Activated CD8-positive, alpha-beta memory T cell treated with anti-CD3 and anti-CD28 coated beads, Interleukin-2, amount 50 U/mL, for 1 hour (primary cell): Measurements from ENCODE around the gene KIF2A.
"Not testable (repeated sequence)": the region's sequence is repeated elsewhere in the genome, so short reads cannot be mapped to it uniquely, and the experiment has no call there.

Source experiments
- DNase-seq: peaks from one replicate; pipeline ENCODE4 v3.0.0-alpha.2; 2020; ENCODE audit errors: extremely low read depth

KIF2A gene

DNA sequence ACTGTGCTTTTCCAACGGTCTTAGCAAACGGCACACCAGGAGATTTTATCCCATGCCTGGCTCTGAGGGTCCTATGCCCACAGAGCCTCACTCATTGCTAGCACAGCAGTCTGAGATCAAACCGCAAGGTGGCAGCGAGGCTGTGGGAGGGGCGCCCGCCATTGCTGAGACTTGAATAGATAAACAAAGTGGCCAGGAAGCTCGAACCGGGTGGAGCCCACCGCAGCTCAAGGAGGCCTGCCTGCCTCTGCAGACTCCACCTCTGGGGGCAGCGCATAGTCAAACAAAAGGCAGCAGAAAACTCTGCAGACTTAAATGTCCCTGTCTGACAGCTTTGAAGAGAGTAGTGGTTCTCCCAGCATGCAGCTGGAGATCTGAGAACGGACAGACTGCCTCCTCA lies 14.2 kb upstream of the KIF2A start:
- not testable (repeated sequence) for DNase-seq

DNA sequence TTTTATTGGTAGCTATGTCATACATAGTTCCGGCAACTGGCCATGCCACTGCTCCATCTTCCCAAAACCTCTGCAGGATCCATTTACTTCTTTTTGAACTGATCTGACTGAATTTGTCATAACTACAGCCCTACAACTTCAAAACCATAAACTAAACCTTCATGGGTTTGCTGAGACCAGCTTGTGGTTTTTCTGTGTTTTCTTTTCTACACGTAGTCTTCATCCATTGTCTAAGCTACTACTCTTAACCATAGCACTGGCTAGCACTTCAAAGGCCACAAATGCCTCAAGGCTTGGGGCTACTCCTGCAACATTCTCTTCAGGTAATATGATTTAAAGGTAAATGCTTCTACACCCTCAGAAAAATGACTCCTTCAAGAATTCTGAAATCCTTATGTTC lies 9.0 kb upstream of the KIF2A start:
- no peak for DNase-seq

DNA sequence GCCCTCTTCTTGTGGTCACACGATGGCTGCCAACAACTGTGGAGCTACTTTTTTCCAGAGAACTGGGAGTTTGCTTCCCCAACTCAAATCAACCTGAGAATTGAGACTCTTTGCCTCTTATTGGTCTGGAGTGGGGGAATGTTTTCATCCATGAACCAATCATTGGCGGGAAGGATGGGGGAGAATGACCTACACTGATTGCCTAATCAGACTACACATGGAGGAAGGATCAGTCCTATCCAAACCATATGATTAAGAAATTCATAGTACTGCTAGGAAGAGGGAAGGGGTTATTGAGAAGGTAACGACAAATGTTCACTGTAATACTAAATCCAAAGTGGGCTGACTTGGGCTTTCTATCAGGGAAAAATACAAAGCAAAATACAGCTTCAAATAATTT lies 7.9 kb upstream of the KIF2A start:
- no peak for DNase-seq

DNA sequence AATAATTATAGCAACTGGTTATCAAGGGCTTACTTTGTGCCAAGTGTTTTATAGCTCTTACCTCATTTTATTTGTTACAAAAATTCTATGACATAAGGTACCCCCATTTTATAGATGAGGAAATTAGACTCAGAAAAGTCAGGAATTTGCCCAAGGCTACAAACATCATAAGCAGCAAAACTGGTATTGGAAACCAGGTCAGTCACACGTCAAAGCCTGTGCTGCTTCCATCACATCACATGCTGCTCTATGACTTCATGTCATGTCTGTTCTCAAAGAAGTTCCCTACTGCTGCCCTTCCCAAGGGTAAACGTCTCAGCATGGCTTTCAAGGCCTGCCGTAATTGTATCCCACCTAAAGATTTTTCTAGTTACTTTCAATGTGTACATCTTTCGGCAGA lies 6.9 kb upstream of the KIF2A start:
- no peak for DNase-seq

DNA sequence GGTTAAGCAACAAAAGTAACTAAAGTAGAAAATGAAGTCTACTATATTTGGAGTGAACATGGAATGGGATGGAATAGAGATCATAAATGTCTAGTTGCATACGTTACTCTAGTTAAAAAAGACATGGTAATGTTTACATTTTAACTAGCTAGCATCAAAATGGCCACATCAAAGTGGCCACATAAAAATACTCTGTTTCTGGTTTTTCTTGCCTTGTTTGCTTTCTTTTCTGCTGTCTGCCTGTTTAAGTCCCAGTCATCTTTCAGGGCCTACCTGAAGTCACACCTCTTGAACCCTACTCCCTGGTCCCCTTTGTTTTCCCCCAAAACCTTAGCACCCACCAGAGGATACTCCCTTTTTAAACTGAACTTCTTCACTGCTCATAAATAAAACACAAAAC lies 6.4 kb upstream of the KIF2A start:
- DNase-seq, result no peak

DNA sequence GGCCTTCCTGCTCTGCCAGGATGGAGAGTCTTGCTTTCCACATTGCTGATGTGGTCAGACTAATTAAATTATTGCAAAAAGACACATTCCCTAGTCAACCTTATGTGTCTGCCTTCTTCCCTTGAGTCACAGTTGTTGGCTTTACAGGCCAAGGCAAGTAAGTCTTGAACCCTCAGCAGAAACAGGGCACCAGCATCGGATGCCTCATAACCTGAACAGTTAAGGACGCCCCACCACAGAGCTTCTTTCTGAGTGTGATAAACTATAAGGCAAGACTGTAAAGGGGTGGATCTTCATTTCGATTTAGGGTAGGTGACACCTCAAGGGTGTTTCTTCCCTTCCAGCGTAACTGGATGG lies 670 bp upstream of the KIF2A start:
- no peak for DNase-seq

- no peak for DNase-seq
Measured at GRCh38 chr5:62306323-62306895, 403 bp downstream of the KIF2A start.

- no peak for DNase-seq
Measured at GRCh38 chr5:62306896-62307689, 1.1 kb downstream of the KIF2A start.

DNA sequence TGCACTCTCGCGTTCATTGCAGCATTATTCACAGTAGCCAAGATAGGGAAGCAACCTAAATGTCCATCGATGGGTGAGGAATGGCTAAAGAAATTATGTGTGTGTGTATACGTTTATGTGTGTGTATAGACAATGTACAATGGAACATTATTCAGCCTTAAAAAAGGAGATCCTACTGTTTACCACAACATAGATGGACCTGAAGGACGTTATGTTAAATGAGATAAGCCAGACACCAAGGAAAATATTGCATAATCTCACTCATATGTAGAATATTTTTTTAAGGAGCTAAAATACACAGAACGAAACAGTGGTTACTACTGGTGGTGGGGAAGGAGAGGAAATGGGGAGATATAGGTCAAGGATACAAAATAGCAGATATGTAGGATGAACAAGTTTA lies 2.4 kb downstream of the KIF2A start:
- DNase-seq, result no peak

GRCh38 chr5:62309107-62309506 lies 3.1 kb downstream of the KIF2A start:
- no peak for DNase-seq

DNA sequence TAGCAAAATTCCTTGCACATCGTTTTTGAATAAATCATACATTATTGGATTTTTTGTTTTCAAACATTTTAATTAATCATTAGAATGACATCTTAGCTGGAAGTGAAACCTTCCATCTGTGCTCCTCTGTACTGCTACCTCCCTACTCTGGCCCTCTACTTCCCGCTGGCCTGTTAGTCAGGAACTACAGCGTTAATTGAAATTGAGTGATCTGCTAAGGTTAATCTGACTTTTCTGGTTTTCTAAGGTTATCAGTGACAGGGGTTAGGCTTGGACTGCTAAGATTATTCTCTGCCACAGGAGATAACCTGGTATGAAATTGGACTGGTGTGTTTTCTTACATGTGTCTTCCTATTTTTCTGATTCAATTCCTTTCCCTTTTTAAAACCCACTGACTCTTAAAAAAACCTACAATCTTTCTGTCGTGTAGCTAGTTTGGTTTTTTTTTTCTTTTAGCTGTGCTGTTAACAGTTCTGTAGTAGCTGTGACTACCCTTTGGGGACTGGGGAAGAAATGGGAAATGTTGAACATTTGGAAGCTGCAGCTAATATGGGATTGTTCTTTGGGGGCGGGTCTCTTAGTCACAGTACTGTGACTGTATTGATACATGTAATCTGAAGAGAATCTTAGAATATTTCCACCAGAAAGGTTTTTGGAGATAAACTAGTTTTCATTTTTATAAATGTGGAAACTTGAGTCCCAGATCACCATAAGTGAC lies 4.6 kb downstream of the KIF2A start:
- DNase-seq, result no peak

DNA sequence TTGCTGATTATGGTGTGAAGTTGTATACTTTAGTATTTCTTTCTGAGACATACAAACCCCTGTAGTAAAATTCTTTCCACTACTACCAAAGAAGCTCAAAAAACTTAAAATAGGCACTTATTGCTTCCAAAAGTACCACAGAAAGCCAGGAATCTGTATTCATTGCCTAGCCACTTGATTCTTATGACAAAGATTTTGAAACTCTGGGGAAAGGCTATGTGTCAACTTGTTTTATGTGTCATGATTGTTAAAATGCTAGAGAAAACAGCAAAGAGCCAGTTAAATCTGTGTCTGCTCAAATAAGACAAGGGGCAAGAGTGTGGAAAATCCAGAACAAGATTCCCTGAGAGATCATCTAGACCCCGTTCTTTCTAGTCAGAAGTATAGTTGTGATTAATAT lies 6.0 kb downstream of the KIF2A start:
- no peak for DNase-seq

- DNase-seq, result no peak
Measured at GRCh38 chr5:62312674-62313073, 6.7 kb downstream of the KIF2A start.

- no peak for DNase-seq
Measured at GRCh38 chr5:62314213-62314830, 8.3 kb downstream of the KIF2A start.

DNA sequence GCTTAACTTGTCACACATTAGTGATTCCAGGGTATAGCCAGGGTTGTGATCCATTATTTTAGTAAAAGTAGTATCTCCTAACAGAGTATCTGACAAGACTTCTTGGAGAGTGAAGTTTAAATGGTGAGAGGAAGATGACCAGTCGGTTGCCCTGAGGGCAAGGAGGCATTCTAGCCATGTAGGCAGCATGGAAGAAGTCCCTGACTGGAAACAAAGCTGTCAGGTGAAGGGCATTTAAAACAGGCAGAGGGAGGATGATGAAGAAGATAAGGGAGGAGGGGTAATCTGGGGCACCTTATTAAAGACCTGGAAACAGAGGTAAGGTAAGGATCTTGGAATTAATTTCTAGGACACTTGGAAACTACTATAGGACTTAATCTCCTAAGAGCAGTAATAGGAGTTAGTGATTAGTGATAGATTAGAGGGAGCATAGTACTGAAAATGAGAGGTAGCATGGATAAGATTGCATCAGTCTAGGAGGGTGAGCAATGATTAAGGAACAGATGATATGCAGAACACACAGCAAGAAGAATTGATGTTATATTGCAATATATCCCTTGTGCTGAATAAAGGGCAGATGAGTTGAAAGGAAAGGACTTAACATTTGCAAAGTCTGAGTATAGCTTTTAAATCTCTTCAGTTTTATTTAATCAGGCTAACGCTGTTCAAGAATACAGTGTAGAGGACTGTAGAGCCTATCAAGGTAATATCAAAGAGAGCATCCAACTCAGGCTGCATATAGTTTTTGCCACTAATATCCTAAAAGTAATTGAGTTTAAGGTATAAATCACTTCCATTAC lies 9.6 kb downstream of the KIF2A start:
- no peak for DNase-seq

DNA sequence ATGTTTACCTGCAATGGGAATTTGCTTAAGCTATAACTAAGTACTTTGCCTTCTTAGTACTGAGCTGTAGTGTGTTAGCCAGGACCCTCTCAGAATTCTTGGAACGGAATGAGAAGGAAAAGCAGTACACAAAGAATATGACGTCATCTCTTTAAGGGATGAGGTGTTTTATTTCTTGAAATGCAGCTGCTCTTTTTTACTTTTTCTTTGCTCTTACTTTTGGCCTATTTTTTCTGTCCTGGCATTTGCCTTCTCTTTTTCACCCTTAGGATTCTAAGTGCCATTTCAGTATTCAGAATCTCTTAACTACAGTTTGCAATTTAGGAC lies 10.1 kb downstream of the KIF2A start:
- DNase-seq, result no peak

DNA sequence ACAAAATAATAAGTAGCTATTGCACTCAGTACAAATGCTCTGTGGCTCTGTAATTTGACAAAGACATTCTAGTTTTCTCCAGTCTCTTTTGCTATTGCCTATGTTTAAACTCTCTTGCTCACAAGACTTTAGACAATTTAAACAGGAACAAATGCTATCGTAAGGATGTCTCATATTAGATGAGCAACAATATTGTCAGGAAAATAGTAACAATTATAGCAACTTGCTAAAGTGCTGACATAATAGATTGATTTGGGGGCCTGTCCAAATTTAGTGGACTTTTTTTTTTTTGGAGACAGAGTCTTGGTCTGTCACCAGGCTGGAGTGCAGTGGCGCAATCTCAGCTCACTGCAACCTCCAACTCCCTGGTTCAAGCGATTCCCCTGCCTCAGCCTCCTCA lies 11.8 kb downstream of the KIF2A start:
- no peak for DNase-seq

- DNase-seq, result no peak
Measured at GRCh38 chr5:62322484-62322883, 16.5 kb downstream of the KIF2A start.

DNA sequence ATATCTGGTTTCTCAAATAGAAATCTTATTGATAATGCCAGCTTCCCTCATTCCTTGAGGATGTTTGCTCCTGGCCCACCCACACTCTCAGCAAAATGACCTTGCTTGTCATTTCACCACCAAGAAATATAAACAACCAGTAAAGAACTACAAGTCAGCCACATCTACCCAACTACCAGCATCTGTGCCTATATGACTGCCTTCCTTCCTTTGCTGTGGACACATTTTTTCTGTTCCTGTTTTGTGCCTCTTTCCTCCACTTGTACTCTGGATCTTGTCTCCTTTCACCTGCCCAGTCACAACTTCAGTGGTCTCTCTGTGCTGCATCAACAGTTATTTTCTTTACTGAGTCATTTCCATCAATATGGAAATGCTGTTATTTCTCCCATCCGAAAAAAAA lies 20.3 kb downstream of the KIF2A start:
- no peak for DNase-seq

DNA sequence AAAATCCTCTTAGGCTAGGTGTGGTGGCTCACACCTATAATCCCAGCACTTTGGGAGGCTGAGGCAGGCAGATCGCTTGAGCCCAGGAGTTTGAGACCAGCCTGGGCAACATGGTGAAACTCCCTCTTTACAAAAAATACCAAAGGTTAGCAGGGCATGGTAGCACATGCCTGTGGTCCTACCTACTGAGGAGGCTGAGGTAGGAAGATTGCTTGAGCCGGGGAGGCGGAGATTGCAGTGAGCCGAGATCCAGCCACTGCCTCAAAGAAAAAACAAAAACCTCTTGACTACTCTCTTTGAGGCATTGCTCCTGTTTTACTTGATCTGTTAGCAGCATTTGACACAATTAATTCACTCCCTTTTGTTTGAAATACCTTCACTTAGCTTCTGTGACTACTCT lies 20.7 kb downstream of the KIF2A start:
- no peak for DNase-seq

DNA sequence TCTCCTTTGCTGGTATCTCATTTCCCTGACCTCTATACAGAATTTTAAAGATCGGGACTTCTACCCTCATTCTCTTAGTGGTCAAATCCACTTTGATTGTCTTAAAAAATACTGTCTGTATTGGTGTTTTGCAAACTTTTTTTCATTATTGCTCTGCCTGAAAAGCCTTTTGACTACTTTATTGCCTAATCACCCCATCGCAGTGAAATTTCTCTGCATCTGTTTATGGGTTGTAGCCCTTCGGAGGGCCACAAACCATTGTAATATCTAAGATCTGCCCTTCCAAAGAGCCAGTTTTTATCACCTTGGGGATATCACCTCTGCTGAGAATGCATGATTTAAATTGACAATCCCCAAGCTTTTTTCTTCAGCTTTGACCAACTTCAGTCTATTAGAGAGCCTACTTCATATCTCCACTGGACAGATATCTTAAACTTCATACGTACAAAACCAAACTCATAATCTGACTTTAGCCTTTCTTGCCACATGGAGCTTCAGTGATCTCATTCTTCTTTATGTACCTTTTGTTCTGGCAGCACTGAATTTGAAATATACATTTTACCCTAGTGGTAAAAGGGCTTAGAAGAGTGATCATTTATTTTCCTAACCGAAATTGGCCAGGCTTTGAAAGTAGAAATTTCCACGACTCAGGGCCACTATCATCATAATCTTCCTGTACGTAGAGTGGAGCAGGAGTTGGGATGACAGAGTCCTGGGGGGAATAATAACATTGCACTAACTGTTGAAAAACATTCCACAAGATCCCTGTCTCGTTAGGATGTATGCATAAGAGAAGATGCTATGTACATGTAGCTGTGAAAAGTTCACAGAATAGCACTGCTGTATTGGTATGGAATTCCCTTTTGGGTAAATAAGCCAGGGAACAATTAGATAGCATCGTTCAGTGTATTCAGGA lies 21.4 kb downstream of the KIF2A start:
- no peak for DNase-seq
